Right atrium auricular region (tissue), 2 donors: Measurements from ENCODE around the gene CRY2. TPM values are rescaled to one million over a fixed set of nuclear protein-coding genes. Genes with fewer than 3 reads are reported as not detected.
A peak's percentile ranks its signal among the peaks of the same experiment; 100 is the strongest.

ENCODE experiments used
- DNase-seq: peaks from one replicate; pipeline ENCODE4 v3.0.0-alpha.2; 2019; ENCODE audit warnings: low spot score
- H3K27ac ChIP-seq, 2 donors: fragments of 200-600 bp; sonication (generic); 1 replicate in 1 of 2; 2 replicates in 1 of 2; pipeline ENCODE4 v1.5.1; 2016 to 2019
- H3K27me3 ChIP-seq, 2 donors: fragments of 200-600 bp; sonication (generic); one replicate each; pipeline versions ENCODE4 v1.5.1 to v1.6.0; 2017 to 2019
- H3K36me3 ChIP-seq: fragments of 200-600 bp; sonication (generic); one replicate; pipeline ENCODE4 v1.5.1; 2016
- H3K4me1 ChIP-seq, 2 donors: fragments of 200-600 bp; sonication (generic); one replicate each; pipeline versions ENCODE4 v1.5.1 to v1.6.0; 2017 to 2019
- H3K4me3 ChIP-seq, 2 donors: fragments of 200-600 bp; sonication (generic); 1 replicate in 1 of 2; 2 replicates in 1 of 2; pipeline ENCODE4 v1.5.1; 2017 to 2019; ENCODE audit warnings: mild to moderate bottlenecking in 1 of 2, moderate library complexity in 1 of 2
- H3K9me3 ChIP-seq, 2 donors: fragments of 200-600 bp; sonication (generic); one replicate each; pipeline ENCODE4 v1.5.1; 2019
- CTCF ChIP-seq, 2 donors: fragments of 200-600 bp; sonication (generic); IDR thresholded peaks; one replicate each; pipeline ENCODE4 v1.5.1; 2019; ENCODE audit warnings: antibody characterized with exemption in 2 of 2
- total RNA-seq, 2 donors: library from RNA; depleted of rRNA; stranded (reverse); fragments of >200 nt; gene quantifications; one replicate each; pipeline ENCODE4 v1.1.0, GENCODE V29; 2016

The CRY2 gene
- total RNA-seq, 2 donors from 2014 or later: 43.0 to 62.9 TPM

- Histone ChIP-seq H3K4me1 (peaks cover 0 to 100% of the 10 kb centered on the region in 2 donors), H3K36me3 (peaks cover 29% of the 10 kb centered on the region), H3K27me3 (no peaks in the 10 kb centered on the region), H3K27ac (peak overlapping the region; percentile 81 to 88), H3K4me3 (no peak overlapping the region), H3K9me3 (no peaks in the 10 kb centered on the region)
- DNase-seq: no peak
- TF ChIP-seq CTCF (IDR thresholded peaks at IDR 0.05): no peak
Observed at GRCh38 chr11:45855308-45855707, 8.0 kb downstream of the CRY2 start.

- H3K9me3 ChIP-seq: no peaks in the 10 kb centered on the region
- peak overlapping the region; percentile 81 to 88 for H3K27ac ChIP-seq
- H3K4me3 ChIP-seq: no peak overlapping the region
- no peaks in the 10 kb centered on the region for H3K27me3 ChIP-seq
- peaks cover 0 to 100% of the 10 kb centered on the region in 2 donors for H3K4me1 ChIP-seq
- no peak for TF ChIP-seq CTCF (IDR thresholded peaks at IDR 0.05)
- DNase-seq: no peak
- H3K36me3 ChIP-seq: peaks cover 35% of the 10 kb centered on the region
Observed at GRCh38 chr11:45856044-45856468, 8.8 kb downstream of the CRY2 start.

- no peaks in the 10 kb centered on the region for H3K9me3 ChIP-seq
- no peaks in the 10 kb centered on the region for H3K27me3 ChIP-seq
- H3K36me3 ChIP-seq: peaks cover 55% of the 10 kb centered on the region
- DNase-seq: peak; percentile 76
- peaks cover 0 to 90% of the 10 kb centered on the region in 2 donors for H3K4me1 ChIP-seq
- TF ChIP-seq CTCF (IDR thresholded peaks at IDR 0.05): no peak
- H3K4me3 ChIP-seq: no peak overlapping the region
- H3K27ac ChIP-seq: peak overlapping the region; percentile 81 to 88
Observed at GRCh38 chr11:45857961-45858474, 10.7 kb downstream of the CRY2 start.

- TF ChIP-seq CTCF (IDR thresholded peaks at IDR 0.05): no peak
- Histone ChIP-seq H3K27me3 (no peaks in the 10 kb centered on the region), H3K27ac (peak overlapping the region; percentile 81 to 88), H3K4me1 (peaks cover 0 to 82% of the 10 kb centered on the region in 2 donors), H3K4me3 (no peak overlapping the region), H3K36me3 (peaks cover 64% of the 10 kb centered on the region), H3K9me3 (no peaks in the 10 kb centered on the region)
- no peak for DNase-seq
Observed at GRCh38 chr11:45858751-45859398, 11.6 kb downstream of the CRY2 start.

- peak overlapping the region; percentile 81 to 88 for H3K27ac ChIP-seq
- H3K36me3 ChIP-seq: peaks cover 72% of the 10 kb centered on the region
- TF ChIP-seq CTCF (IDR thresholded peaks at IDR 0.05): no peak
- H3K9me3 ChIP-seq: no peaks in the 10 kb centered on the region
- no peaks in the 10 kb centered on the region for H3K27me3 ChIP-seq
- peak; percentile 94 for DNase-seq
- peaks cover 0 to 74% of the 10 kb centered on the region in 2 donors for H3K4me1 ChIP-seq
- H3K4me3 ChIP-seq: no peak overlapping the region
Observed at GRCh38 chr11:45859661-45860140, 12.4 kb downstream of the CRY2 start.
